Endodermal cell (in vitro differentiated cells): ENCODE data around the gene BLOC1S2. TPM values are rescaled to one million over a fixed set of nuclear protein-coding genes. Genes with fewer than 3 reads are reported as not detected.
A peak's percentile ranks its signal among the peaks of the same experiment; 100 is the strongest.

Experiments used
- DNase-seq: peaks from one replicate; pipeline ENCODE4 v3.0.0-alpha.2; 2017
- H3K27ac ChIP-seq: 2 replicates; pipeline ENCODE4 v1.5.1; 2013; ENCODE audit warnings: mild to moderate bottlenecking, low read depth, low read length, moderate library complexity
- H3K27me3 ChIP-seq: 2 replicates; pipeline ENCODE4 v1.6.1; 2013; ENCODE audit warnings: mild to moderate bottlenecking, low read length, moderate library complexity; ENCODE audit not compliant: insufficient read depth, control insufficient read depth, poor library complexity, severe bottlenecking
- H3K36me3 ChIP-seq: 2 replicates; pipeline ENCODE4 v1.7.0; 2013; ENCODE audit warnings: mild to moderate bottlenecking, low read length, moderate library complexity; ENCODE audit not compliant: control insufficient read depth, insufficient read depth
- H3K4me1 ChIP-seq: one replicate; pipeline ENCODE4 v1.7.0; 2013; ENCODE audit warnings: low read length; ENCODE audit not compliant: control insufficient read depth, insufficient read depth
- H3K4me3 ChIP-seq: 2 replicates; pipeline ENCODE4 v1.5.1; 2013; ENCODE audit warnings: mild to moderate bottlenecking, low read length, moderate library complexity
- H3K9ac ChIP-seq: 2 replicates; pipeline ENCODE4 v1.6.1; 2013; ENCODE audit warnings: mild to moderate bottlenecking, low read length, moderate library complexity; ENCODE audit not compliant: poor library complexity, severe bottlenecking; ENCODE audit errors: extremely low read depth
- H3K9me3 ChIP-seq: 2 replicates; pipeline ENCODE4 v1.6.1; 2013; ENCODE audit warnings: mild to moderate bottlenecking, low read length, moderate library complexity; ENCODE audit not compliant: control insufficient read depth
- H3K27ac Mint-ChIP-seq: 2 replicates; pipeline ENCODE4 v1.8.0; 2020; ENCODE audit warnings: mixed read lengths
- H3K27me3 Mint-ChIP-seq: 2 replicates; pipeline ENCODE4 v1.8.0; 2021; ENCODE audit warnings: mild to moderate bottlenecking, mixed read lengths; ENCODE audit not compliant: insufficient read depth
- H3K36me3 Mint-ChIP-seq: 2 replicates; pipeline ENCODE4 v1.8.0; 2020; ENCODE audit warnings: low read depth, mixed read lengths
- H3K4me1 Mint-ChIP-seq: 2 replicates; pipeline ENCODE4 v1.8.0; 2020; ENCODE audit warnings: mixed read lengths
- H3K4me3 Mint-ChIP-seq: 2 replicates; pipeline ENCODE4 v1.8.0; 2020; ENCODE audit warnings: mild to moderate bottlenecking, moderate library complexity, mixed read lengths
- H3K9me3 Mint-ChIP-seq: 2 replicates; pipeline ENCODE4 v1.8.0; 2020; ENCODE audit warnings: mild to moderate bottlenecking, mixed read lengths
- WGBS, 2 experiments: methylation state at CpG; one replicate each; pipeline versions ENCODE4 v1.1.5 to v1.1.7; 2013; ENCODE audit warnings: missing lambda C conversion rate in 2 of 2, mixed read lengths in 1 of 2; ENCODE audit not compliant: insufficient coverage in 1 of 2, insufficient read length in 1 of 2; 5-methylcytosine and 5-hydroxymethylcytosine counted together
- total RNA-seq, 2 donors: library from RNA; stranded (reverse); fragmentation: NEBNext Ultra II Directional in 1 of 2; extraction: Animal tissue kit (Norgen Biotek cat#: 25700) in 1 of 2; gene quantifications; 2 replicates in 1 of 2; 3 replicates in 1 of 2; pipeline ENCODE4 v1.2.1, GENCODE V29; 2021
- TF ChIP-seq, protein P1 (sequence below): fragments of 200-600 bp; sonication (generic); conservative IDR thresholded peaks from 2 replicates; pipeline ENCODE4 v1.5.0; 2021; ENCODE audit warnings: antibody characterized with exemption, mild to moderate bottlenecking

The BLOC1S2 gene
- total RNA-seq, 2 donors from 2014 or later = 25.5 to 26.0 TPM

DNA sequence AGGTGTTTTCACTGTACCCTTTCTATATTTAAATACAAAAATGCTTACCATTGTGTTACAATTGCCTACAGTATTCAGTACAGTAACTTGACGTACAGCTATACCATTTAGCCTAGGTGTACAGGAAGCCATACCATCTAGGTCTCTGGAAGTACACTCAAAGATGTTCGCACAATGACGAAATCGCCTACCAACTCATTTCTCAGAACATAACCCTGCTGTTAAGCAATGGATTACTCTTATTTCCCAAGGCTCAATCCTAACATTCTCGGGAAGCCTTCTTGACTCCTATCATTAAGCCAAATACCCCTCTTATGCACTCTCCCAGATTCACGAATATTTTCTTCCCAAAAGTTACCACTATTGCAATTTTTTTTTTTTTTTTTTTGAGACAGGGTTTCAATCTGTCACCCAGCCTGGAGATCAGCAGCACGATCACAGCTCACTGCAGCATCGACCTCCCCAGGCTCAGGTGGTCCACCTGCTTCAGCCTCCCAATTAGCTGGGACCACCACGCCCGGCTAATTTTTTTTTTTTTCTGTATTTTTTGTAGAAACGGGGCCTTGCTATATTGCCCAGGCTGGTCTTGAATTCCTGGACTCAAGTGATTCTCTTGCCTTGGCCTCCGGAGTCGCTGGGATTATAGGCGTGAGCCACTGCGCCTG lies 20.5 kb downstream of the BLOC1S2 start:
- H3K4me3 ChIP-seq = peak overlapping the region; percentile 97
- 96 to 97% methylated on average over 13 to 15 of the region's 15 CpGs for WGBS, 2 experiments

DNA sequence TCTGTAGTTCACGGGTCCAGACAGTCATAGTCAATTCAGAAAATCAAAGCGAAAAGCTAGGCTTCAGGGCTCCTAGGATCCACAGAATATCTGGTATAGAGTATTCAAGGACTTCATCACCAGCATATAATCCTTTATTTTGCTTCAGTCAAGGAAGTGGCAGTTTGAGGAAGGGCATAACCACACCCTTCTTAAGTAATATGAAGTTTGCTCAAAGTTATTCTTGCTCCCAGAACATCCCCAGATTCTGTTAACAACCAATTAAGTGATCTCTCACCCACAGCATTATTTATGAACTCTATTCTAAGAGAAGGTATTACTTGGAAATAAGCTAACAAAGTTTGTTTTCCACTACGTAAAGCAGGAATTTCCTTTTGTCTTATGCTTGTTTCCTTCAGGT lies 32.3 kb downstream of the BLOC1S2 start:
- 90 to 96% methylated on average over 3 of the region's 3 CpGs for WGBS, 2 experiments
- H3K36me3 Mint-ChIP-seq = peaks cover 70% of the 10 kb centered on the region
- TF ChIP-seq, protein P1, sequence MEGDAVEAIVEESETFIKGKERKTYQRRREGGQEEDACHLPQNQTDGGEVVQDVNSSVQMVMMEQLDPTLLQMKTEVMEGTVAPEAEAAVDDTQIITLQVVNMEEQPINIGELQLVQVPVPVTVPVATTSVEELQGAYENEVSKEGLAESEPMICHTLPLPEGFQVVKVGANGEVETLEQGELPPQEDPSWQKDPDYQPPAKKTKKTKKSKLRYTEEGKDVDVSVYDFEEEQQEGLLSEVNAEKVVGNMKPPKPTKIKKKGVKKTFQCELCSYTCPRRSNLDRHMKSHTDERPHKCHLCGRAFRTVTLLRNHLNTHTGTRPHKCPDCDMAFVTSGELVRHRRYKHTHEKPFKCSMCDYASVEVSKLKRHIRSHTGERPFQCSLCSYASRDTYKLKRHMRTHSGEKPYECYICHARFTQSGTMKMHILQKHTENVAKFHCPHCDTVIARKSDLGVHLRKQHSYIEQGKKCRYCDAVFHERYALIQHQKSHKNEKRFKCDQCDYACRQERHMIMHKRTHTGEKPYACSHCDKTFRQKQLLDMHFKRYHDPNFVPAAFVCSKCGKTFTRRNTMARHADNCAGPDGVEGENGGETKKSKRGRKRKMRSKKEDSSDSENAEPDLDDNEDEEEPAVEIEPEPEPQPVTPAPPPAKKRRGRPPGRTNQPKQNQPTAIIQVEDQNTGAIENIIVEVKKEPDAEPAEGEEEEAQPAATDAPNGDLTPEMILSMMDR = no peak

More for the DNA sequence above, 20.5 kb downstream of the BLOC1S2 start:
- TF ChIP-seq, protein P1 = no peak
- H3K27ac ChIP-seq = no peak overlapping the region
- Mint-ChIP-seq H3K4me1 (peaks cover 3% of the 10 kb centered on the region), H3K27me3 (peaks cover 2% of the 10 kb centered on the region), H3K27ac (no peak overlapping the region), H3K36me3 (no peaks in the 10 kb centered on the region), H3K4me3 (peak overlapping the region; percentile 98), H3K9me3 (no peaks in the 10 kb centered on the region)
- DNase-seq = no peak
- no peak overlapping the region for H3K9ac ChIP-seq
- H3K36me3 ChIP-seq = peaks cover 14% of the 10 kb centered on the region
- no peaks in the 10 kb centered on the region for H3K27me3 ChIP-seq
- no peaks in the 10 kb centered on the region for H3K4me1 ChIP-seq
- no peaks in the 10 kb centered on the region for H3K9me3 ChIP-seq

DNA sequence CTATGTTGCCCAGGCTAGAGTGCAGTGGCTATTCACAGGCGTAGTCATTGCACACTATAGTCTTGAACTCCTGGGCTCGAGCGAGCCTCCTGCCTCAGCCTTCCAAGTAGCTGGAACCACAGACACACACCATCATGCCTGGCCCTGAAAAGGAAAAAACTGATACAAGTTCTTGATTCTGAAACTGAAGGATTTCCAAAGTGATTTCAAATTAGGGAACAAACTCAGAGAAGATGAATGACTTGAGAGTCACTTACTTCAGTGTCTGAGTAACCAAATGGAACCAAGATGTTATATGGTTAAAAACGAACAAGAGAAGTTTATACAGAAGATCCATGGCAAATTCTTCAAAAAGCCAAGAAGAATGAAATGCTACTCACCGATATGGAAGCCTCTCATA lies 33.4 kb downstream of the BLOC1S2 start:
- Mint-ChIP-seq H3K9me3 (no peaks in the 10 kb centered on the region), H3K36me3 (peaks cover 72% of the 10 kb centered on the region), H3K4me1 (no peaks in the 10 kb centered on the region), H3K27ac (no peak overlapping the region), H3K4me3 (no peak overlapping the region), H3K27me3 (no peaks in the 10 kb centered on the region)
- WGBS, 2 experiments = 90 to 92% methylated on average over 5 of the region's 5 CpGs
- TF ChIP-seq, protein P1 = no peak
- Histone ChIP-seq H3K36me3 (peaks cover 80% of the 10 kb centered on the region), H3K4me1 (no peaks in the 10 kb centered on the region), H3K9me3 (no peaks in the 10 kb centered on the region), H3K4me3 (no peak overlapping the region), H3K9ac (no peak overlapping the region), H3K27me3 (no peaks in the 10 kb centered on the region), H3K27ac (no peak overlapping the region)
- DNase-seq = no peak

More for the DNA sequence above, 32.3 kb downstream of the BLOC1S2 start:
- no peaks in the 10 kb centered on the region for H3K9me3 Mint-ChIP-seq
- no peaks in the 10 kb centered on the region for H3K9me3 ChIP-seq
- DNase-seq = no peak
- H3K9ac ChIP-seq = no peak overlapping the region
- H3K27ac Mint-ChIP-seq = peak overlapping the region; percentile 39
- H3K27ac ChIP-seq = no peak overlapping the region
- H3K27me3 Mint-ChIP-seq = no peaks in the 10 kb centered on the region
- H3K36me3 ChIP-seq = peaks cover 82% of the 10 kb centered on the region
- no peaks in the 10 kb centered on the region for H3K4me1 ChIP-seq
- no peaks in the 10 kb centered on the region for H3K4me1 Mint-ChIP-seq
- no peak overlapping the region for H3K4me3 Mint-ChIP-seq
- no peak overlapping the region for H3K4me3 ChIP-seq
- H3K27me3 ChIP-seq = no peaks in the 10 kb centered on the region
